IMR-90 (cell line): ENCODE measurements around the gene PAQR4. TPM values are rescaled to one million over a fixed set of nuclear protein-coding genes. Genes with fewer than 3 reads are reported as not detected.

Experiments
- ATAC-seq: fragments of 200-7000 bp; cut with Tn5 transposase; 2 replicates; pipeline ENCODE4 v1.9.1; 2020; ENCODE audit warnings: low read depth, mild to moderate bottlenecking, moderate library complexity
- BruUV-seq: library from RNA; stranded (reverse); fragments of 400-500 nt; replicated peaks from 2 replicates; lab custom pipeline; 2021; lab: Mats Ljungman, UMichigan
- CTCF ChIA-PET: fragments of 300-600 bp; formaldehyde crosslinking; extraction: SDS; loops from one replicate; lab custom pipeline; 2021; ENCODE audit warnings: antibody characterized with exemption; lab: Yijun Ruan, JAX
- POLR2A ChIA-PET: fragments of 300-600 bp; sonication (Branson Sonifier 250); formaldehyde crosslinking; loops from one replicate; lab custom pipeline; 2022; ENCODE audit warnings: antibody characterized with exemption; ENCODE audit not compliant: unreplicated experiment; lab: Charles Lee
- DNase-seq: peaks from one replicate; pipeline ENCODE4 v3.0.0; 2013
- H2AFZ ChIP-seq: replicated peaks from 2 replicates; pipeline ENCODE3; 2013; ENCODE audit warnings: low read length, mild to moderate bottlenecking; ENCODE audit not compliant: poor library complexity
- H2AK5ac ChIP-seq: 2 replicates; pipeline ENCODE4 v1.6.1; 2013; ENCODE audit warnings: low read depth, low read length, inconsistent platforms
- H2AK9ac ChIP-seq: replicated peaks from 2 replicates; pipeline ENCODE3; 2013; ENCODE audit warnings: mild to moderate bottlenecking, low read depth, low read length, moderate library complexity; ENCODE audit not compliant: poor library complexity
- H2BK120ac ChIP-seq: 2 replicates; pipeline ENCODE4 v1.6.1; 2013; ENCODE audit warnings: low read depth, low read length, inconsistent platforms
- H2BK15ac ChIP-seq: 3 replicates; pipeline ENCODE4 v1.6.1; 2013; ENCODE audit warnings: low read depth, low read length, inconsistent platforms
- H2BK20ac ChIP-seq: 2 replicates; pipeline ENCODE4 v1.6.1; 2013; ENCODE audit warnings: low read depth, mild to moderate bottlenecking, inconsistent platforms, low read length, moderate library complexity
- H2BK5ac ChIP-seq: 2 replicates; pipeline ENCODE4 v1.6.1; 2013; ENCODE audit warnings: mild to moderate bottlenecking, low read depth, low read length, inconsistent platforms; ENCODE audit not compliant: poor library complexity, severe bottlenecking
- H3K14ac ChIP-seq: replicated peaks from 2 replicates; pipeline ENCODE4 v1.6.1; 2013; ENCODE audit warnings: low read depth, low read length, inconsistent platforms
- H3K18ac ChIP-seq: 2 replicates; pipeline ENCODE4 v1.6.1; 2013; ENCODE audit warnings: low read depth, low read length, control low read depth
- H3K23ac ChIP-seq: 2 replicates; pipeline ENCODE4 v1.6.1; 2013; ENCODE audit warnings: low read depth, low read length, inconsistent platforms
- H3K27ac ChIP-seq: 2 replicates; pipeline ENCODE4 v1.5.1; 2013; ENCODE audit warnings: mild to moderate bottlenecking, control low read depth, low read length; ENCODE audit not compliant: insufficient read depth
- H3K27me3 ChIP-seq: 2 replicates; pipeline ENCODE4 v1.6.1; 2013; ENCODE audit warnings: low read length; ENCODE audit not compliant: control insufficient read depth, insufficient read depth
- H3K36me3 ChIP-seq: 2 replicates; pipeline ENCODE4 v1.6.1; 2013; ENCODE audit warnings: low read length, mixed read lengths; ENCODE audit not compliant: control insufficient read depth, insufficient read depth
- H3K4ac ChIP-seq: 2 replicates; pipeline ENCODE4 v1.6.1; 2013; ENCODE audit warnings: low read depth, low read length, inconsistent platforms
- H3K4me1 ChIP-seq: 2 replicates; pipeline ENCODE4 v1.6.1; 2013; ENCODE audit warnings: low read length, mixed read lengths; ENCODE audit not compliant: control insufficient read depth, insufficient read depth
- H3K4me2 ChIP-seq: 2 replicates; pipeline ENCODE4 v1.6.1; 2013; ENCODE audit warnings: low read depth, mild to moderate bottlenecking, control low read depth, low read length, moderate library complexity
- H3K4me3 ChIP-seq: 2 replicates; pipeline ENCODE4 v1.5.1; 2013; ENCODE audit warnings: low read depth, mild to moderate bottlenecking, control low read depth, low read length, moderate library complexity; ENCODE audit not compliant: insufficient read depth
- H3K56ac ChIP-seq: 2 replicates; pipeline ENCODE4 v1.6.1; 2013; ENCODE audit warnings: low read length, inconsistent platforms; ENCODE audit not compliant: insufficient read depth; ENCODE audit errors: extremely low read depth
- H3K79me1 ChIP-seq, 2 experiments: 2 replicates each; pipeline ENCODE4 v1.6.1; 2013; ENCODE audit warnings: low read length in 2 of 2, inconsistent platforms in 1 of 2, low read depth in 1 of 2
- H3K9ac ChIP-seq: 2 replicates; pipeline ENCODE4 v1.6.1; 2013; ENCODE audit warnings: low read depth, low read length, control low read depth
- H3K9me1 ChIP-seq: 2 replicates; pipeline ENCODE4 v1.6.1; 2013; ENCODE audit warnings: low read length, inconsistent platforms; ENCODE audit not compliant: insufficient read depth
- H3K9me3 ChIP-seq: 2 replicates; pipeline ENCODE4 v1.6.1; 2013; ENCODE audit warnings: low read length; ENCODE audit not compliant: control insufficient read depth, insufficient read depth
- H4K20me1 ChIP-seq: 2 replicates; pipeline ENCODE4 v1.6.1; 2013; ENCODE audit warnings: low read length, inconsistent platforms; ENCODE audit not compliant: insufficient read depth
- H4K5ac ChIP-seq: 2 replicates; pipeline ENCODE4 v1.6.1; 2013; ENCODE audit warnings: mild to moderate bottlenecking, low read depth, low read length, control low read depth
- H4K8ac ChIP-seq, 2 experiments: 2 replicates each; pipeline ENCODE4 v1.6.1; 2013; ENCODE audit warnings: low read depth in 2 of 2, low read length in 2 of 2, control low read depth in 1 of 2, inconsistent platforms in 1 of 2
- H4K91ac ChIP-seq: 2 replicates; pipeline ENCODE4 v1.6.1; 2013; ENCODE audit warnings: low read depth, low read length, inconsistent platforms; ENCODE audit not compliant: insufficient read depth
- CEBPB ChIP-seq: IDR thresholded peaks from 2 replicates; pipeline ENCODE4 v1.6.1; 2012; ENCODE audit warnings: low read depth, low read length, improper control_type of control experiment
- CHD1 ChIP-seq: IDR thresholded peaks from 2 replicates; pipeline ENCODE4 v1.6.1; 2012; ENCODE audit warnings: low read depth, low read length, improper control_type of control experiment
- ELK1 ChIP-seq: fragments of 150-350 bp; IDR thresholded peaks from 2 replicates; pipeline ENCODE4 v1.6.1; 2016; ENCODE audit warnings: low read depth, mild to moderate bottlenecking, low read length, moderate library complexity, borderline replicate concordance
- MAZ ChIP-seq: IDR thresholded peaks from 2 replicates; pipeline ENCODE4 v1.6.1; 2012; ENCODE audit warnings: low read depth, mild to moderate bottlenecking, low read length, improper control_type of control experiment, moderate library complexity, borderline replicate concordance
- MXI1 ChIP-seq: IDR thresholded peaks from 2 replicates; pipeline ENCODE4 v1.6.1; 2012; ENCODE audit warnings: low read depth, mild to moderate bottlenecking, low read length, moderate library complexity, borderline replicate concordance
- POLR2A ChIP-seq: IDR thresholded peaks from 2 replicates; pipeline ENCODE4 v1.6.1; 2012; ENCODE audit warnings: mild to moderate bottlenecking, low read depth, low read length
- RAD21 ChIP-seq: IDR thresholded peaks from 2 replicates; pipeline ENCODE4 v1.6.1; 2012; ENCODE audit warnings: low read length, improper control_type of control experiment
- RFX5 ChIP-seq: IDR thresholded peaks from 2 replicates; pipeline ENCODE4 v1.8.0; 2012; ENCODE audit warnings: low read depth, mild to moderate bottlenecking, low read length, moderate library complexity
- SMC3 ChIP-seq: fragments of 150-350 bp; IDR thresholded peaks from 2 replicates; pipeline ENCODE4 v1.6.1; 2016; ENCODE audit warnings: low read depth, mild to moderate bottlenecking, antibody characterized with exemption, low read length, moderate library complexity
- WGBS, 2 experiments: methylation state at CpG; one replicate each; pipeline versions ENCODE4 v1.1.5 to v1.1.7; 2013; ENCODE audit warnings: missing lambda C conversion rate in 2 of 2; ENCODE audit not compliant: insufficient read length in 1 of 2; ENCODE audit errors: extremely low coverage in 2 of 2; 5-methylcytosine and 5-hydroxymethylcytosine counted together
- dilution Hi-C: fragments of 300-500 bp; cut with HindIII; formaldehyde crosslinking; loops from one replicate; pipeline ENCODE4 v1.14.3; 2018; ENCODE audit warnings: low sequenced_read_pairs; ENCODE audit not compliant: unreplicated experiment
- in situ Hi-C: fragments of 300-500 bp; cut with MboI; formaldehyde crosslinking; loops from 3 replicates; pipeline ENCODE4 v1.14.3; 2019; ENCODE audit warnings: low sequenced_read_pairs, inconsistent platforms, mixed read lengths
- intact Hi-C: fragments of 100-400 bp; cut with micrococcal nuclease; formaldehyde crosslinking; loops from 2 replicates; pipeline ENCODE4 v1.10.0; 2022
- polyA plus RNA-seq, 3 experiments: library from polyadenylated mRNA; depleted of rRNA; stranded (reverse); fragments of >200 nt; gene quantifications; 2 replicates each; pipeline ENCODE4 v1.2.3, GENCODE V29; 2012; ENCODE audit warnings: low replicate concordance in 1 of 3
- total RNA-seq: library from RNA; depleted of rRNA; stranded (reverse); fragments of >200 nt; gene quantifications from 2 replicates; pipeline ENCODE4 v1.2.3, GENCODE V29; 2012
- TF ChIP-seq, protein P1 (sequence below): conservative IDR thresholded peaks from 2 replicates; pipeline ENCODE4 v1.5.1; 2012; ENCODE audit warnings: mild to moderate bottlenecking, low read depth, low read length, improper control_type of control experiment

The PAQR4 gene
- total and polyA plus RNA-seq, 2 of the 4 experiments (the other 2 are of a cell fraction): 2.2 to 10.0 TPM

GRCh38 chr16:2967721-2968161 is 1.4 kb upstream of the PAQR4 start:
- Histone ChIP-seq H3K4me2 (no peak overlapping the region), H3K9me3 (no peaks in the 10 kb centered on the region; the same call in 1 of the 2 replicates), H3K4me3 (no peak overlapping the region), H3K9ac (no peak overlapping the region), H4K91ac (no peak overlapping the region), H3K18ac (no peak overlapping the region), H2BK120ac (no peak overlapping the region), H2BK5ac (no peak overlapping the region), H2BK15ac (no peak overlapping the region), H4K8ac (no peak overlapping the region), H3K27me3 (peaks cover 42% of the 10 kb centered on the region), H3K14ac (no peak overlapping the region), H2BK20ac (no peak overlapping the region), H3K9me1 (peaks cover 17% of the 10 kb centered on the region), H4K5ac (no peak overlapping the region), H2AK9ac (no peak overlapping the region), H3K4ac (no peak overlapping the region), H3K56ac (no peak overlapping the region), H3K36me3 (peaks cover 2% of the 10 kb centered on the region; the same call in 1 of the 2 replicates), H3K79me1 (peaks cover 5 to 23% of the 10 kb centered on the region in 2 experiments; a peak in 3 of 4 replicates), H3K23ac (no peak overlapping the region), H2AK5ac (no peak overlapping the region), H2AFZ (no peak overlapping the region), H4K20me1 (peaks cover 31% of the 10 kb centered on the region), H3K4me1 (peaks cover 7% of the 10 kb centered on the region; the same call in 1 of the 2 replicates), H3K27ac (no peak overlapping the region)
- dilution Hi-C loops (no loop called here), intact Hi-C loops (no loop called here), in situ Hi-C loops (no loop called here)
- CTCF ChIA-PET: no interaction called here
- no peak for DNase-seq
- BruUV-seq: no TSS peak
- no peak for ATAC-seq
- 60% methylated on average over 5 of the region's 33 CpGs; no CpG with 5 or more reads in 1 of the 2 experiments for WGBS, 2 experiments
- POLR2A ChIA-PET: no interaction called here
- no peak for TF ChIP-seq MXI1
- TF ChIP-seq RFX5: no peak
- TF ChIP-seq CEBPB: no peak
- TF ChIP-seq RAD21: no peak
- no peak for TF ChIP-seq MAZ
- TF ChIP-seq, protein P1, sequence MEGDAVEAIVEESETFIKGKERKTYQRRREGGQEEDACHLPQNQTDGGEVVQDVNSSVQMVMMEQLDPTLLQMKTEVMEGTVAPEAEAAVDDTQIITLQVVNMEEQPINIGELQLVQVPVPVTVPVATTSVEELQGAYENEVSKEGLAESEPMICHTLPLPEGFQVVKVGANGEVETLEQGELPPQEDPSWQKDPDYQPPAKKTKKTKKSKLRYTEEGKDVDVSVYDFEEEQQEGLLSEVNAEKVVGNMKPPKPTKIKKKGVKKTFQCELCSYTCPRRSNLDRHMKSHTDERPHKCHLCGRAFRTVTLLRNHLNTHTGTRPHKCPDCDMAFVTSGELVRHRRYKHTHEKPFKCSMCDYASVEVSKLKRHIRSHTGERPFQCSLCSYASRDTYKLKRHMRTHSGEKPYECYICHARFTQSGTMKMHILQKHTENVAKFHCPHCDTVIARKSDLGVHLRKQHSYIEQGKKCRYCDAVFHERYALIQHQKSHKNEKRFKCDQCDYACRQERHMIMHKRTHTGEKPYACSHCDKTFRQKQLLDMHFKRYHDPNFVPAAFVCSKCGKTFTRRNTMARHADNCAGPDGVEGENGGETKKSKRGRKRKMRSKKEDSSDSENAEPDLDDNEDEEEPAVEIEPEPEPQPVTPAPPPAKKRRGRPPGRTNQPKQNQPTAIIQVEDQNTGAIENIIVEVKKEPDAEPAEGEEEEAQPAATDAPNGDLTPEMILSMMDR: no peak
- no peak for TF ChIP-seq ELK1
- TF ChIP-seq SMC3: no peak
- no peak for TF ChIP-seq CHD1
- TF ChIP-seq POLR2A: no peak
